HG02642 (cell line): ENCODE measurements around the gene RNF222.

ENCODE experiments used
- ATAC-seq: cut with Tn5 transposase; IDR thresholded peaks from one replicate; pipeline ENCODE4 v1.9.1; 2021; ENCODE audit warnings: mild to moderate bottlenecking; ENCODE audit not compliant: unreplicated experiment, poor library complexity

The RNF222 gene, protein sequence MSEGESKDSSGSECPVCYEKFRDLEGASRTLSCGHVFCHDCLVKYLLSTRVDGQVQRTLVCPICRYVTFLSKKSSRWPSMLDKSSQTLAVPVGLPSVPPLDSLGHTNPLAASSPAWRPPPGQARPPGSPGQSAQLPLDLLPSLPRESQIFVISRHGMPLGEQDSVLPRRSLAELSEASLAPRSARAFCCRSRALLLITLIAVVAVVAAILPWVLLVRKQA

DNA sequence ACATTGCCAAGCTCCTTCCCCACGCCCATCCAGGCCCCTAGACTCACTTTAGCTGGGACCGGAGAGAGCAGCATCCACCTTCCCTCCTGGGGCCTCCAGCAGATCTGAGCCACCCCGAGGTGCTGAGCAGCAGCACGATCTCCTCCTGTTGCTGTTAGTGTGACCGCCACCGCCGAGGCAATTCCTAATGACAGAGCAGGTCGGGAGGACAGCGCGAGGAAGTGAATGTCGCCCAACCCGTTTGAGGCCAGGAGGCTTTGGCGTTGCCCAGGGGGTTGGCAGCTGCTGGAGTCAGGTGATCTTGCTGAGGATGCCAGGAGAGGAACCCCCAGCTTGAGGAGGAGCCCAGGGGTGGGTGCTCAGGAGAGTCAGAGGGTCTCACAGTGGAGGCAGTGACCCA is at the start of gene RNF222:
Gene RNF222, minus strand, starts transcription at position 192 of the 400 bp plus-strand sequence. CDS start 4,366 bp downstream, outside the sequence.
- no peak for ATAC-seq

DNA sequence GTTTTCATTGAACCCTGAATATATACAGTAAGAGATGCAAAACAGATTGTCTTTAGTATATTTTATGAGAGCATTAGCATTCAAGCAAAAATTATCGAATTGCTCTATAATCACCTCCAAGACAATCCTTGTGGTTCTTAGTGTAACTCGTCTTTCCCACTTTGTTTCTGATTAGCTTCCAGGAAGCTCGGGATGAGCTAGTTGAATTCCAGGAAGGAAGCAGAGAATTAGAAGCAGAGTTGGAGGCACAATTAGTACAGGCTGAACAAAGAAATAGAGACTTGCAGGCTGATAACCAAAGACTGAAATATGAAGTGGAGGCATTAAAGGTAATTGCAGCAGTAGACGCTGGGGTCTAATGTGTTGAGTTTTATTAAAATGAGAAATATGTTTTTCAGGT is 47.9 kb upstream of the RNF222 start:
- ATAC-seq: no peak

DNA sequence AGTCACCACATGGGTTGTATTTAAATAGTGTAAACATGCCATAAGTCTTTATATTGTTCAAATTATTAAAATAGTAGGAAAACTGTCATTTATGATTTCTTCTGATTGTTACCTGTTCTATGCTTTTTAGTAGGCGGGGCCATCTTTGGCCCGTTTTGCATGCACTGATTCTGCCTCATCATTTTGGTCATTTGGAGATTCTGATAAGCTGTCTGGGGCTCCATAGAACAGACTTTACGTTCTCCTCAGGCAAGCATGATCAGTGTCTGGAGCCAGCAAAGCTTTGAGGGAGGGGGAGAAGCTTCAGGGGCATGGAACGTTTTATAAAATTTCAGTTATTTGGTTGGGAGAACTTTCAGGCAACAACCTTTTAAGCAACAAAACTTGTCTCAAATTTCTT is 46.9 kb upstream of the RNF222 start:
- no peak for ATAC-seq

DNA sequence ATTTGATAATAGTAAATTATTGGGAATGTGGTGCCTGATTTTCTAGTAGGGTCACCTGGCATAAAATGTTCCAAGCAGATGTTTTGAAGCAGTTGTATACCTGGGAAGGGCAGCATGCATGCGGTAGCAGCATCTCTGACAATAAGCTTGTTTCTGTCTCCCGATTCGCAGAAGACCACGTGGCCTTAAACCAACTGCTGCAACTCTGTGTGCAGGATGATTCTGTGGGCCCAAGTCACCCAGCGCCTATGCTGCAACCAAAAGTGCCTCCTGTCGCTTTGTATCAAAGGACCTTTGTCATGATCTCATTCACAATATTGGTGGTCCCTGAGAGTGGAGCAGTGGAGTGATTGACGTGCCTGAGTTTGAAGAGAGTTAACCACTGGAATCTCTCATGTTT is 46.1 kb upstream of the RNF222 start:
- no peak for ATAC-seq

DNA sequence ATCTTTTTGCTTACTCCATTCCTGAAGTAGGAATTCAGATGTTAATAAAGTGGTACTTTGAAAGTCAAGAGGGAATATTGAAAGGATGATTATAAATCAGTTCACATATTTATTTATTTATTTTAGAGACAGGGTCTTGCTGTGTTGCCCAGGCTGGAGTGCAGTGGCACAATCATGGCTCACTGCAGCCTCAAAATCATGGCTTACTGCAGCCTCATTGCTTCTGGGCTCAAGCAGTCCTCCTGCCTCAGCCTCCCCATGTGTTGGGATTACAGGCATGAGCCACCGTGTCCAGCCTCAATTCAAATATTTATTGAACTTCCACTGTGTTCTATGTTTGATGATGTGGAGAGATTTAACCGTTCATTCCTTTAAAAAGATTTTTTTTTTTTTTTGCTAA is 44.7 kb upstream of the RNF222 start:
- ATAC-seq: no peak

DNA sequence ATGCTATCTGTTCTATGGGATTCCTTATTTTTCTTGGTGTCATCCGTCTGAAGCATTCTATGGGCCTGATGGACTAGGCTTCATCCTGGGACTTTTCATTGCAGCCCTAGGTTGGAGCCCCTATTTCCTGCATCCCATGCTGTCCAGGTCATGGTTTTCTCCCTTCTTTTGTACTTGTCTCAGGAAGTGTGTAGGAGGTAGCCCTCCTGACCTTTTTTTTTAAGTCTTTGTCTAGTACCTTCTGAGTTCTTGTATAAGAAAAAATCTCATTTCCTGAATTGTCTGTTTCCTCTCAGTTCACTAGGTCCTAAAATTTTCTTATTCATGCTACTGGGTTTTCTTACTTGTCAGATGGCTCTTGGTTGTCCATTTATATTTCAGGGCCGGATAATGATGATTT is 44.1 kb upstream of the RNF222 start:
- no peak for ATAC-seq

DNA sequence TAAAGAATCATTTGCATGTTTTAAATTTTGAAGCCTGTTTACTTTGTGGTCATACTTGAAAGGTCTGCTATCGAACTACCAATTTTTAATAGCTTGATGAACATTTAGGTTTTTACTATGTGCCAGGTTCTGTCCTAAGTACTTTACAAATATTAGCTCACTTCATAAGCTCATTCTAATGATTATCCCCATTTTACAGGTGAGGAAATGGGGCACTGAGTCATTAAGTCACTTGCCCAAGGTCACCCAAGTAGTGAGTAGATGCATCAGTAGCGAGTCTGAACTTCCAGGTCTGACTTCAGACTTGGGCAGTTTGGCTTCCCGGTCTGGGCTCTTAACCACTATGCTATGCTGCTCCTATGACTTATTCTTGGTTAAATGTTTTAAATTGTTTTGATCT is 42.1 kb upstream of the RNF222 start:
- no peak for ATAC-seq

DNA sequence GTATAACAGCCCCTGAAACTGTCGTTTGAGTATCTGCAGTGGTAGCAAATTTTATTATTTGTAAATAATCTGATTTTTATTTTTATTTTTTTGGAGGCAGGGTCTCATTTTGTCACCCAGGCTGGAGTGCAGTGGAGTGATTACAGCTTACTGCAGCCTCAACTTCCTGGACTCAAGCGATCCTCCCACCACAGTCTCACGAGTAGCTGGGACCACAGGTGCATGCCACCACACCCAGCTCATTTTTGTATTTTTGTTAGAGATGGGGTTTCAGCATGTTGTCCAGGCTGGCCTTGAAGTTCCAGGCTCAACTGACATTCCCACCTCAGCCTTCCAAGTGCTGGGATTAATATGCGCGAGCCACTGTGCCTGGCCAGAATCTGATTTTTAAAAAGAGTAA is 40.8 kb upstream of the RNF222 start:
- ATAC-seq: no peak

DNA sequence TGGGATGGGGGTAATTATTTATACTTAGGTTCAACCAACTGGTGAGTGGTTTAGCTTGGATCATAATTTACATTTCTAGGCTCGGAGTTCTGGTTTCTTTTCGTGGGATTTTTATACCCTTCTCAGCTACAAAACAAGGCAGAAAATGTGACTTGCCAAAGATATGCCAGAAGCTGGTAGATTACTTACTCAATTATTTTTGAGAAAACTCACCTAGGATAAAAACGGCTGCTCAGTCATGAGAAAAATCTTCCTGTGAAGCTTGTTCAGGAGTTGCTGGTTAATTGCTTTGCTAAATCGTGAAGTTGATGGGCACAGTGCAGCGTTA is 39.2 kb upstream of the RNF222 start:
- ATAC-seq: no peak

DNA sequence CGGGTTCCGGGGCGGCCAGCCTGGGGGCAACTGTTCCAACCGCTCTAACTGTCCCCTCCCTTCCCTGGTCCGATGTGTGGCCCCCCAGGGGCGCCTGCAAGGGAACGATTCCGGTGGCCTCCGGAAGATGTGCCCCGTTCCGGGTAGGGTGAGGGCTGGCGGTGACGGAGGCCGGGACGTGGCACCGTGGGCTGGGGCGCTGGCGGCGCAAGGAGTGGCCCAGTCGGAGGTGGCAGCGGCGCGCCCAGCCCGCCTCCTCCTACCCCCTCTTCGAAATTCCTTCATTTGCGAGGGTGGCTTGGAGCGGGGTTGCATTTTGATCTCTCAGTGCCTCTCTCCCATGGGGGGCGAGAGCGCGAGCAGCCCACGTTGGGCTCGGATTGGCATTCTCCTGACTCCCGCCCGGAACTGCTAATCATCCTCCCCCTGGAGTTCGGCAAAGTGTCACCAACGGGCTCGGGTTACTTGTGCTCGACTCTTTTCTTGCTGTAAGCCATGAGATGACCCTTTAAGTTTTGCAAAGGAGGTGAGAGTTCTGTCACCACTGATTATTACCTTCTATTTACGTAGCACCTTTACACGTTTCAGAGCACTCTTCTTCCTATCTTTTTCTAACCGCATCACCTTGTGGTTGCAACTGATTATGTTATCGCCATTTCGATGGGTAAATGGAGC is 38.7 kb upstream of the RNF222 start:
- ATAC-seq: peak; percentile 49

DNA sequence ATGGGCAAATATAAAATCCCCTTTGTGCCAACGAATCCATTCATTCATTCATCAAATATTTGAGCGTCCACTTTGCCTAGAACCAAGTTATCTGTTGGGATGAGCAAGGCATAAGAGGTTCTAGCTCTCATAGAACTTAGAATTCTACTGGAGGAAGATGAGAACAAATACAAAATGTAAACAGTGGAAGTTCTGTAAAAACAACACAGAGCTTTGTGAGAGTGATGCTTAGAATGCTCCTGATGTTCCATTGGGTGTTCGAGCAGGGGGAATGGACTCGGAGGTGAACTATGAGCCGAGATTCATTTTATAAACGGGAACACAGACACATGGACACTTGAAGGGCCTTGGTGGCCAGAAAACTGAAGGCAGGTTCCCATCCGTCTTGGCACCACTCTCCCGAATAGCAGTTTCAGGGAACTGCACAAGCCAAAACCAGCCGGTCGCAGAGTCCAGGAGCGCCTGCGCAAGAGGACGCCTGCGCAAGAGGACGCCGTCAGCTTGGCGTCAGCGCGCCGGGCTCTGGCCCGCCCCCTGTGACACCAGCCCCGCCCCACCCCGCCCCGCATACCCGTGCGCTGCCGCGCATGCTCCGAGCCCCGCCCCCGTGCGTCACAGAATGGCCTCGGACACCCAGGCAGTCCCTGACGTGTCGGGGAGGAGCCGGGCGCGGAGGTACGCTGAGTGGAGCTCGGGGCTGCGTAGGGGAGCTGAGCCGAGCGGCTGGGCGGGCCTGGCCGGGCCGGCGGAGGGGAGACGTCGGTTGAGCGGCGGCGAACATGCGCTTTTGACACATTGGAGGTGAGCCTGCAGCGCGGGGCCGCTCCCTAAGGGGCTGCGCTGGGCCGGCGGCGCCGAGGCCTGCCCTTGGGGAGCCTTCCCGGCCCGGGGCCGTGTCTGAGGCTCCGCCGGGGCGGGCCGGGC is 37.9 kb upstream of the RNF222 start, which contains the start of gene NDEL1:
Gene NDEL1, plus strand, starts transcription at position 640 of the 924 bp plus-strand sequence. CDS start 8,388 bp downstream, outside the sequence.
- ATAC-seq: peak; percentile 95

DNA sequence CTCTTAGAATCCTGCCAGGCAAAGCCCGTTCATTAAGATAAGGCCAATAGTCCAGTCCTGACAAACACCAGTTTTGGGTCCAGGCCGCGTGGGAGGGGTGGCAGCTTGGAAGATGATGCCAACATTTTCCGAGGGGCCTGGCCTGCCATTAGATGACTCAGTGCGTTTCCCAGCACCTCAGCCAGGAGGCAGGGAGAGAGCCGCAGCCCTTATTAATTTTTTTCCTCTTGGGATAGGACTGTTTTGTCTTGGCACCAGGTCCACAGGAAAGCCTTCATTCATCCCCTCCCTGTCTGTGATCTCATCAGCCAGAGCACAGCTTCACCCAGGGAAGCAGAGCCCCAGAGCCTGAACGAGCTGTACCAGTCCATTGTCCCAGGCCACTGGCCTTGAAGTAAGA is 33.3 kb upstream of the RNF222 start:
- ATAC-seq: no peak

DNA sequence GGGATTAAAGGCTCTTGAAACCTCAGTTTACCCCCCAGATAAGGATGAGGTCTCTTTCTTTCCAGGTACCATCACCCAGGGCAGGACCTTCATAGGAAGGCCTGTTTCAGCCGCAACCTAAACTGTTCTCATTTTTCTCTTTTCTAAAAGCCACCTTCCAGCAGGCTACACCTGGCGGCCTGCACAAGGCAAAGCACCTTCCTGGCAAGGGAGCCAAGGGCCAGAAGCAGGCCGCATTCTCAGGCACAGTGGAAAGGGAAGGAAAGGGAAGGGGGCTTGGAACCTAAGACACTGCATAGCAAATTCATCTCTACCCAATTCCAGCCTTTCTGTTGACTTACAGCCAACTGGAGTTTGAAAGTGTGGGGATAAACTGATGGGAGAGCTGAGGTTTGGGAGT is 29.2 kb upstream of the RNF222 start:
- no peak for ATAC-seq

DNA sequence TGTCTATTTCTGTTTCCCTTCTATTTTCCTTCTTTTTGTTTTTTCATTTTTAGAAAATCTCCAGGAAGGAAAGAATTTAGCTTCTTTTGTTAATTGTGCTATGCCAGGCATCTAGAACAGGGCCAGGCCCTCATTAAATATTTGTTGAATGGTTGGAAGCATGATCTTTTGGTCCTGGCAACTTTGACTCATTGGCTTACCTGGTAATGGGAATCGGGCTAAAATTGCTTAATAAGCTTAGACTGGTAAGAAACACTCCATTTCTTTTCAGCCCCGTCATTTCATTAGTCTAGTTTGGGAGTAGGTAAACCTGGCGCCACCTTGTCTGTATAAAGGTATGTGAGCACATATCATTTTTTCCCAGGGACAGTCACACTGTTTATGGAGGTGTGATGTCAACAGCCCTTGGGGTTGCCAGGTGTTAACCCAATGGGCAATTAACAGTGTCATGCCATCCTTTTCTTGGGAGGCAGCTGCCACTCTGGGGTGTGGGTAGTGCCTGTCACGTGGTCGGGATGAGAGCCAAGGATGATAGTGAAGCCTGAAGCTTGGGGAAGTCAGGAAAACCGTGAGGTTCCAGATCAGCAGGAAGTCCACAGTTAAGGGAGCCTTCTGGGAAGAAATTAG is 28.6 kb upstream of the RNF222 start:
- no peak for ATAC-seq

DNA sequence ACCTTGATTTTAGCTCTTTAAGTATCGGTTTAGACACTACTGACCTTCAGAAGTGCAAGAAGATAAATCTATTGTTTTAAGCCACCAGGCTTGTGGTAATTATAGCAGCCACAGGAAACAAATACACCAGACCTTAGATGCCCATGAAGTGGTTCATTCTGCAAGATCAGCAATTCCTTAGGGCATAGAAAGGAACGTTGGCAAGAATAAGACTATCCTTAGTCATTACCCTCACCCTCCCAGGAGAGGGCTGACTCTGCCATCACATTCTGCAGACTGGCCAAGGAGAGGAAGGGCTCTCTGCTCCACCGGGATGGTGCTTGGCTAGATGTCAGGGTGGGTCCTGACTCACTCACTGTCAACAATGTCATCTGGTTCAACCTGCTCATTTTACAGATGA is 23.9 kb upstream of the RNF222 start:
- ATAC-seq: no peak

DNA sequence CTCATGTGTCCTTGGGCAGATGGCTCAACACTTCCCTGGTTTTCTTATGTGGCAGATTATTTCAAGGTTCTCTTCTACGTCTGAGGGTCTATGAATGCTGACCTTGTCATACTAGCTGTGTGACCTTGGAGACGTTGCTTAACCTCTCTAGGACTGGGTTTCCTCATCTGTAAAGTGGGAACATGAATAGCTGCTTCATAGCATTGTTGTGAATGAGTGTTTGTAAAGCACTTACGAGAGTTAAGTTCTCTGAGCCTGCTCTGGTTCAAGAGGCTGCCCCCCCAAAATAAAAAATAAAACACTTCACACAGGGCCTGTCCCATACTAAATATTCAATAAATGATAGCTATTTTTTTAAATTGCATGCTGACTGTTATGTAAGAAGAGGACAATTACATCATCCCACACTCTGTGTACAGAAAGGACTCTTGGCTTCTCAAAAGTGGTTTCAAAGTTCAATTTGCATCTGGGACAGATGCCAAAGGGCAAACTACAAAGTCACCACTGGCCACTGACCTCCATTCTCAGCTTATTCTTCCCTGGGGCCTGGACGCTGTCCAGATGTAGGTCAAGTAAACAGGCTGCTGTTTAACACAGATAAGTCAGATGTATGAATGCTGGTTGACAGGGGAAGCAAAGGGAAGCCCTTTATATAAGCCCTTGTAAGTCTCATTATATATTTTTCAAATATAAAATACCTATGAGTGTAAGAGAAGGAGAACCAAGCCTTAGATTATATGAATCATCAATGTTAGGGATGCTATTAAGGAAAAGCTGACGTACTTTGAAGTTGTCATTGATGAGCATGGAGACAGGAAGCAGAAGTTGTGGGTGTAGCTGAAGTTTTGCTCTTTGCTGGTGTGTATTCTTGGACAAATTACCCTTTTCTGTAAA is 22.7 kb upstream of the RNF222 start:
- no peak for ATAC-seq

DNA sequence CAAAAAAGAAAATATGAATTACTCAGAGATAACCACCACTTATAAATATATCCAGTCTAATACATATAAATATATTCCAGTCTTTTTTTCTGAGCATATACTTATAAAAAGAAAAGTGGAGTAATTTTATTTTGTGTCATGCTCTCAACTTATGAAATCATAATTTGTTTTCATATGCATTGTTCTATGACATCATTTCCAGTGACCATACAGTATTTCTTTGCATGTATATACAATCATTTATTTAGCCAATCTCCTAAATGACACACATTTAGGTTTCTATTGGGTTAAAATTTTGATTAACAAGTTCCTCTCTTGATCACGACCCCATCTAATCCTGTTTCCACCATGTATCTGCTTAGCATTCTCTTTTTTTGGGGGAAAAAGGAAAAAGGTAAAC is 21.7 kb upstream of the RNF222 start:
- no peak for ATAC-seq

DNA sequence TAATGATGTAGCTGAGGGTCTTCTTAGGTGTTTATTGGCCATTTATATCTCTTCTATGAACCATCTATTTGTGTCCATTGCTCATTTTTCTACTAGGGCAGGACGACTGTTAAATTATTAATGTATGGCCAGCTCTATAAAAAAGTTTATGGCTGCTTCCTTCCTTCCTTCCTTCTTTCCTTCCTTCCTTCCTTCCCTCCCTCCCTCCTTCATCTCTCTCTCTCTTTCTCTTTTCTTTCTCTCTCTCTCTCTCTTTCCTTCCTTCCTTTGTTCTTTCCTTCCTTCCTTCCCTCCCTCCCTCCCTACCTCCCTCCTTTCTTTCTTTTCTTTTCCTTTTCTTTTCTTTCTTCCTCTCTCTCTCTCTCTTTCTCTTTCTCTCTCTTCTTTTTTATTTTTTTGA is 20.8 kb upstream of the RNF222 start:
- ATAC-seq: no peak

DNA sequence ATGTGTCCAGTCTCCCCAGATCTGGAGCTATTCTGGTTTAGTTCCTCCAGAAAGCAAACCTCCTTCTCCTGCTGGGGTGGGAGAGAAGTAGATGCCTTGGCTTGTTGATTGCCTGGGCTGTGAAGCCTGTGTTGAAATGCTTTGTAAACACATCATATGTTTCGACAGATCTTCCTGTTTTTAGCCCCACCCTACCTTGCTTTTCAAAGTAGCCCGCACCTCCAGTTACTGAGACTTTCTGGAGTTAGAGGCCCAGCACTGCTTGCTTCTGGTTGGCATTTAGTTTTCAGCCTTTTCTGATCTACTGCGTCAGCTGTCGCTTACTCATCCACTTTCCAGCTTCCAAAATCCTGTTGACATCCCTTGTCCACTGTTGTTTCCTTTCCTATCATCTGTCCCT is 20.2 kb upstream of the RNF222 start:
- no peak for ATAC-seq

DNA sequence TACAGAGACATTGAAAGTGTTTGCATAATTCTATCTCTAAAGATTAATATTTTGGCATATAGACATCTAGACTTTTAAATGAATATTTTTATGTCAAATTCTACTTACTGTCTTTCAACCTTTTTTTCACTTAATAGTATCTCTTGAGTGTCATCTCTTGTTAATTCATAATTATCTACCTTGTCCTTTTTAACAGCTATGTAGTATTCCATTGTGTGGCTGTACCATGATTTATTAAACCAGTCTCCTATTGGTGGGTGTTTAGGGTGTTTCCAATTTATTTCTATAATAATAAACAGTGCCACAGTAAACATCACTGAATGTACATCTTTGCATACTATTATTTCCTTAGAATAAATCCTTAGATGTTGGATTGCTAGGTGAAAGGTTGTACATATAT is 16.3 kb upstream of the RNF222 start:
- ATAC-seq: no peak
